Transverse colon (tissue), 4 donors: ENCODE results near the gene DENND6B. TPM values are rescaled to one million over a fixed set of nuclear protein-coding genes. Genes with fewer than 3 reads are reported as not detected.
"Not testable (repeated sequence)": the region's sequence is repeated elsewhere in the genome, so short reads cannot be mapped to it uniquely, and the experiment has no call there.

Source experiments
- DNase-seq: peaks from one replicate; pipeline ENCODE4 v3.0.0-alpha.2; 2019
- H3K27ac ChIP-seq, 4 donors: fragments of 200-600 bp; sonication (generic); 2 replicates each; pipeline ENCODE4 v1.5.1; 2016 to 2018; ENCODE audit warnings: inconsistent platforms in 4 of 4
- H3K27me3 ChIP-seq: fragments of 200-600 bp; sonication (generic); 2 replicates; pipeline ENCODE4 v1.5.1; 2017; ENCODE audit warnings: inconsistent platforms
- H3K36me3 ChIP-seq, 4 donors: fragments of 200-600 bp; sonication (generic); 2 replicates each; pipeline ENCODE4 v1.5.1; 2017 to 2019; ENCODE audit warnings: inconsistent platforms in 4 of 4
- H3K4me1 ChIP-seq, 4 donors: fragments of 200-600 bp; sonication (generic); 2 replicates each; pipeline ENCODE4 v1.5.1; 2017 to 2020; ENCODE audit warnings: inconsistent platforms in 4 of 4
- H3K4me3 ChIP-seq, 4 donors: fragments of 200-600 bp; sonication (generic); 1 replicate in 1 of 4; 2 replicates in 3 of 4; pipeline versions ENCODE4 v1.5.1 to v1.6.1; 2017 to 2019; ENCODE audit warnings: inconsistent platforms in 4 of 4
- H3K9me3 ChIP-seq, 2 donors: fragments of 200-600 bp; sonication (generic); 2 replicates each; pipeline ENCODE4 v1.5.1; 2017 to 2019; ENCODE audit warnings: inconsistent platforms in 2 of 2
- CTCF ChIP-seq, 5 experiments: fragments of 200-600 bp in 3 of 5; fragments of 450-650 bp in 2 of 5; sonication (generic) in 3 of 5; IDR thresholded peaks; 1 replicate in 2 of 5; 2 replicates in 3 of 5; pipeline ENCODE4 v1.5.1; 2016 to 2017; ENCODE audit warnings: antibody characterized with exemption in 5 of 5, inconsistent platforms in 3 of 5, mild to moderate bottlenecking in 2 of 5, moderate library complexity in 1 of 5
- EP300 ChIP-seq: sonication (generic); formaldehyde crosslinking; IDR thresholded peaks from one replicate; pipeline ENCODE4 v1.6.1; 2017; ENCODE audit warnings: antibody characterized with exemption, low read depth
- POLR2A ChIP-seq: fragments of 450-650 bp; IDR thresholded peaks from one replicate; pipeline ENCODE4 v1.6.1; 2016; ENCODE audit warnings: antibody characterized with exemption, mild to moderate bottlenecking, moderate library complexity
- POLR2AphosphoS5 ChIP-seq, 3 donors: sonication (generic); formaldehyde crosslinking; IDR thresholded peaks; one replicate each; pipeline ENCODE4 v1.6.1; 2016; ENCODE audit warnings: antibody characterized with exemption in 3 of 3
- WGBS, 2 donors: methylation state at CpG; one replicate each; pipeline ENCODE4 v1.1.5; 2018; ENCODE audit warnings: low coverage in 1 of 2; 5-methylcytosine and 5-hydroxymethylcytosine counted together
- in situ Hi-C, 4 donors: fragments of 200-750 bp; cut with MboI; loops; one replicate each; pipeline versions ENCODE4 v1.15.0 to v1.15.1; 2017; ENCODE audit warnings: low sequenced_read_pairs in 3 of 4, low pct_ligation_motif_present in 1 of 4, low pct_unique_long_range_greater_than_20kb in 1 of 4
- intact Hi-C: fragments of 100-400 bp; cut with DNase I; formaldehyde crosslinking; loops from one replicate; pipeline ENCODE4 v1.15.1; 2023; ENCODE audit warnings: low total_unique reads
- total RNA-seq, 4 donors: library from RNA; depleted of rRNA; stranded (reverse); fragments of >200 nt; gene quantifications; one replicate each; pipeline ENCODE4 v1.1.0, GENCODE V29; 2016

The DENND6B gene
- total RNA-seq, 4 donors from 2014 or later: 3.2 to 22.7 (median 8.3) TPM

DNA sequence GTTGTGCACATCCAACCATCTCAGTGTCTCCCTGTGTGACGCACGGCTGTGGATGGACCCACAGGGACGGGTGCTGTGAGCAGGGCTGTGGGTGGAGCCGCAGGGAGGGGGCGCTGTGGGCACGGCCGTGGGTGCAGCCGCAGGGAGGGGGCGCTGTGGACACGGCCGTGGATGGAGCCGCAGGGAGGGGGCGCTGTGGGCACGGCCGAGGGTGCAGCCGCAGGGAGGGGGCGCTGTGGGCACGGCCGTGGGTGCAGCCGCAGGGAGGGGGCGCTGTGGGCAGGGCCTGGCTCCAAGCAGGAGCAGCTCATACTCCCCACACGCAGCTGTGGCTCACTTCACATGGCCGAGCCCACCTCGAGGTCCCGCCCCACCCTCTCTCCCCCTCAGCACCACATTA lies 50.7 kb downstream of the DENND6B start:
- Histone ChIP-seq H3K9me3 (no peaks in the 10 kb centered on the region), H3K4me1 (peaks cover 10 to 12% (median 11%) of the 10 kb centered on the region in 4 donors), H3K4me3 (no peak overlapping the region), H3K36me3 (peaks cover 0 to 32% (median 15%) of the 10 kb centered on the region in 4 donors), H3K27ac (peak overlapping the region in 1 of 4 donors; percentile 40), H3K27me3 (peaks cover 11% of the 10 kb centered on the region)
- DNase-seq: peak; percentile 81
- 32% methylated on average over 21 of the region's 25 CpGs; no CpG with 5 or more reads in 1 of the 2 donors for WGBS, 2 donors
- in situ Hi-C loops: loop anchor here in 2 of 4 donors (5.0 to 10.0 kb wide), 2 partner anchors 51 to 59 kb away; partner anchors contain the start of gene DENND6B (in 1 of the 2)
- intact Hi-C loops: loop anchor here (5.0 kb wide), 1 partner anchor 51 kb away; the partner anchor contains the start of gene DENND6B
- TF ChIP-seq POLR2AphosphoS5 (IDR thresholded peaks at IDR 0.05) (no peak), EP300 (no peak), CTCF (IDR thresholded peaks at IDR 0.05) (peak; percentile 9 to 74 (median 54)), POLR2A (no peak)

- H3K9me3 ChIP-seq: no peaks in the 10 kb centered on the region
- peaks cover 0 to 26% (median 12%) of the 10 kb centered on the region in 4 donors for H3K36me3 ChIP-seq
- in situ Hi-C loops (loop anchor here in 2 of 4 donors (5.0 to 10.0 kb wide), 2 partner anchors 52 to 59 kb away; partner anchors contain the start of gene DENND6B (in 1 of the 2)), intact Hi-C loops (loop anchor here (5.0 kb wide), 1 partner anchor 52 kb away; the partner anchor contains the start of gene DENND6B)
- peaks cover 18% of the 10 kb centered on the region for H3K27me3 ChIP-seq
- no peak overlapping the region for H3K27ac ChIP-seq
- no peak for DNase-seq
- H3K4me3 ChIP-seq: no peak overlapping the region
- no peak for TF ChIP-seq CTCF (IDR thresholded peaks at IDR 0.05)
- no peak for TF ChIP-seq POLR2AphosphoS5 (IDR thresholded peaks at IDR 0.05)
- peaks cover 18 to 19% (median 19%) of the 10 kb centered on the region in 4 donors for H3K4me1 ChIP-seq
- 88 to 100% methylated on average over 4 to 39 of the region's 43 CpGs for WGBS, 2 donors
Measured at GRCh38 chr22:50275181-50276055, 51.4 kb downstream of the DENND6B start.

- TF ChIP-seq CTCF (IDR thresholded peaks at IDR 0.05) (no peak), EP300 (no peak)
- H3K4me1 ChIP-seq: peaks cover 21 to 24% (median 23%) of the 10 kb centered on the region in 4 donors
- intact Hi-C loops: loop anchor here (5.0 kb wide), 1 partner anchor 53 kb away; the partner anchor contains the start of gene DENND6B
- in situ Hi-C loops: loop anchor here in 2 of 4 donors (5.0 to 10.0 kb wide), 2 partner anchors 53 to 60 kb away; partner anchors contain the start of gene DENND6B (in 1 of the 2)
- H3K27me3 ChIP-seq: peaks cover 22% of the 10 kb centered on the region
- 63% methylated on average over 7 of the region's 7 CpGs; no CpG with 5 or more reads in 1 of the 2 donors for WGBS, 2 donors
- no peaks in the 10 kb centered on the region for H3K9me3 ChIP-seq
- no peak for DNase-seq
- peaks cover 0 to 22% (median 9%) of the 10 kb centered on the region in 4 donors for H3K36me3 ChIP-seq
- H3K4me3 ChIP-seq: no peak overlapping the region
- no peak overlapping the region for H3K27ac ChIP-seq
Measured at GRCh38 chr22:50274771-50275170, 52.0 kb downstream of the DENND6B start.

DNA sequence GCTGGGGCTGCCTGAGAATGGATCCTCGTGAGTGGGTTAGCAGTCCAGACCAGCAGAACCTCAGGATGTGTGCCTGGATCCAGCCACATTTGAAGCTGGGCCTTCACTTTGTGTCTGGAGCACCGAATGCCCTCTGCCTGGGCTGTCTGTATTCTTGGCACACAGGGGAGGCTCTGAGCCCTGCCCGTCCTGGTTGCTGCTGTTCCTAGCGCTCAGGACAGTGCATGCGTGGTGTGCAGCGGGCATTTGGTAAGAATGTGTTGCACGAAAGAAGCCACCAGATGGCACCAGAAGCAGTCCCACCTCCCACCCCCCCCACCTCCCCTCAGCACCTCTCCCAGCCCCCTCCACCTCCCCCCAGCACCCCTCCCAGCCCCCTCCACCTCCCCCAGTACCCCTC lies 52.5 kb downstream of the DENND6B start:
- no peak for TF ChIP-seq POLR2A
- peak in 3 of 5 experiments; percentile 22 to 36 (median 28) for TF ChIP-seq CTCF (IDR thresholded peaks at IDR 0.05)
- Histone ChIP-seq H3K36me3 (peaks cover 0 to 18% (median 6%) of the 10 kb centered on the region in 4 donors), H3K4me3 (no peak overlapping the region), H3K27me3 (peaks cover 26% of the 10 kb centered on the region), H3K4me1 (peaks cover 23 to 28% (median 28%) of the 10 kb centered on the region in 4 donors), H3K9me3 (no peaks in the 10 kb centered on the region), H3K27ac (no peak overlapping the region)
- in situ Hi-C loops: loop anchor here in 1 of 4 donors (10.0 kb wide), 1 partner anchor 60 kb away; no protein-coding TSS in a partner anchor
- peak; percentile 66 for DNase-seq
- intact Hi-C loops: no loop called here
- WGBS, 2 donors: 23% methylated on average over 7 of the region's 7 CpGs; no CpG with 5 or more reads in 1 of the 2 donors

DNA sequence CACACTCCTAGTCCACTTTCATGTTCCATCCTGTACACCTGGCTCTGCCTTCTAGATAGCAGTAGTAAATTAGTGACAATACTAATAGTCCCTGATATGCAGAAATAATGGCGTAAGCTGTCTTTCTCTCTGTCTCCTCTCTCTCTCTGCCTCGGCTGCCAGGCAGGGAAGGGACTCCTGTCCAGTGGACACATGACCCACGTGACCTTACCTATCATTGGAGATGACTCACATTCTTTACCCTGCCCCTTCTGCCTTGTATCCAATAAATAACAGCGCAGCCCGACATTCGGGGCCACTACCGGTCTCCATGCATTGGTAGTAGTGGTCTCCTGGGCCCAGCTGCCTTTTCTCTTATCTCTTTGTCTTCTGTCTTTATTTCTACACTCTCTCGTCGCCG lies 53.0 kb downstream of the DENND6B start:
- intact Hi-C loops, H3K4me3 ChIP-seq, H3K27ac ChIP-seq, H3K9me3 ChIP-seq, DNase-seq: not testable (repeated sequence)
- WGBS, 2 donors: 86% methylated on average over 10 of the region's 10 CpGs; no CpG with 5 or more reads in 1 of the 2 donors
- peaks cover 23 to 33% (median 31%) of the 10 kb centered on the region in 4 donors for H3K4me1 ChIP-seq
- H3K36me3 ChIP-seq: peaks cover 0 to 15% (median 5%) of the 10 kb centered on the region in 4 donors
- H3K27me3 ChIP-seq: peaks cover 28% of the 10 kb centered on the region
- in situ Hi-C loops: loop anchor here in 1 of 4 donors (10.0 kb wide), 1 partner anchor 61 kb away; no protein-coding TSS in a partner anchor
